ENCODE data around the gene ZPBP2.

GRCh38 chr17:39835038-39835786 is 32.8 kb upstream of the ZPBP2 start:
- TF ChIP-seq FOXK1 (CRISPR knock-in tag; IDR thresholded peaks at IDR 0.05; ENCODE audit: borderline replicate concordance): no peak
- no peak for TF ChIP-seq ZNF644 (tag; IDR thresholded peaks at IDR 0.05; ENCODE audit: low read depth)
- TF ChIP-seq CREB3 (tag; conservative IDR thresholded peaks at IDR 0.05; ENCODE audit: low read depth): no peak

Measured in K562 (cell line).